Caco-2 (cell line): ENCODE data around the gene CRB1. TPM values are rescaled to one million over a fixed set of nuclear protein-coding genes. Genes with fewer than 3 reads are reported as not detected.

ENCODE experiments used
- BruUV-seq: library from RNA; stranded (reverse); fragments of 400-500 nt; replicated peaks from 2 replicates; lab custom pipeline; 2021; lab: Mats Ljungman, UMichigan
- CTCF ChIA-PET: fragments of 300-600 bp; sonication (Branson Sonifier 250); formaldehyde crosslinking; loops from one replicate; lab custom pipeline; 2022; ENCODE audit warnings: antibody characterized with exemption; lab: Charles Lee
- POLR2A ChIA-PET: fragments of 300-600 bp; sonication (Branson Sonifier 250); formaldehyde crosslinking; loops from one replicate; lab custom pipeline; 2022; ENCODE audit warnings: antibody characterized with exemption; lab: Charles Lee
- DNase-seq, 2 experiments: peaks; one replicate each; pipeline versions ENCODE4 v3.0.0 to v3.0.0-alpha.2; 2020 to 2022
- H3K27me3 ChIP-seq: replicated peaks from 2 replicates; pipeline ENCODE4 v1.6.0; 2011; ENCODE audit warnings: low read length; ENCODE audit not compliant: control insufficient read depth, insufficient read depth
- H3K36me3 ChIP-seq: 2 replicates; pipeline ENCODE4 v1.5.1; 2011; ENCODE audit warnings: low read length; ENCODE audit not compliant: control insufficient read depth, insufficient read depth
- H3K4me1 ChIP-seq: fragments of 250-450 bp; sonication (Bioruptor Pico); 2 replicates; pipeline ENCODE4 v1.5.1; 2020; ENCODE audit warnings: mild to moderate bottlenecking
- H3K4me3 ChIP-seq: 2 replicates; pipeline ENCODE4 v1.5.1; 2011; ENCODE audit warnings: low read depth, mild to moderate bottlenecking, control low read depth, low read length
- H3K9me3 ChIP-seq: fragments of 250-450 bp; sonication (Bioruptor Pico); 2 replicates; pipeline ENCODE4 v1.5.1; 2020; ENCODE audit warnings: mild to moderate bottlenecking, moderate library complexity
- H3K27ac Mint-ChIP-seq: one replicate; pipeline ENCODE4 v1.8.0; 2022; ENCODE audit warnings: mixed read lengths; ENCODE audit not compliant: unreplicated experiment
- H3K27me3 Mint-ChIP-seq: one replicate; pipeline ENCODE4 v1.8.0; 2022; ENCODE audit warnings: mixed read lengths; ENCODE audit not compliant: insufficient read depth, unreplicated experiment
- H3K36me3 Mint-ChIP-seq: one replicate; pipeline ENCODE4 v1.8.0; 2022; ENCODE audit warnings: mild to moderate bottlenecking, mixed read lengths; ENCODE audit not compliant: insufficient read depth, unreplicated experiment
- H3K4me1 Mint-ChIP-seq: one replicate; pipeline ENCODE4 v1.8.0; 2022; ENCODE audit warnings: low read depth, mixed read lengths; ENCODE audit not compliant: unreplicated experiment
- H3K4me3 Mint-ChIP-seq: one replicate; pipeline ENCODE4 v1.8.0; 2022; ENCODE audit warnings: mild to moderate bottlenecking, moderate library complexity, mixed read lengths; ENCODE audit not compliant: unreplicated experiment
- H3K9me3 Mint-ChIP-seq: one replicate; pipeline ENCODE4 v1.8.0; 2022; ENCODE audit warnings: mixed read lengths; ENCODE audit not compliant: unreplicated experiment
- intact Hi-C: fragments of 100-400 bp; cut with micrococcal nuclease; formaldehyde crosslinking; loops from one replicate; pipeline ENCODE4 v1.10.0; 2022; ENCODE audit not compliant: unreplicated experiment
- total RNA-seq: library from RNA; stranded (reverse); gene quantifications from 2 replicates; pipeline ENCODE4 v1.2.3, GENCODE V29; 2022
- TF ChIP-seq, protein P1 (sequence below), 2 experiments: fragments of 200-600 bp in 1 of 2; IDR thresholded peaks; 1 replicate in 1 of 2; 2 replicates in 1 of 2; pipeline versions ENCODE4 v1.5.1 to v1.8.0; 2011 to 2022; ENCODE audit warnings: antibody characterized with exemption in 1 of 2, control low read depth in 1 of 2, inconsistent platforms in 1 of 2, low read depth in 1 of 2, low read length in 1 of 2, mild to moderate bottlenecking in 1 of 2, moderate library complexity in 1 of 2; ENCODE audit not compliant: insufficient read depth in 1 of 2, severe bottlenecking in 1 of 2, unreplicated experiment in 1 of 2

The CRB1 gene
- total RNA-seq, 1 experiment from 2014 or later = not detected

DNA sequence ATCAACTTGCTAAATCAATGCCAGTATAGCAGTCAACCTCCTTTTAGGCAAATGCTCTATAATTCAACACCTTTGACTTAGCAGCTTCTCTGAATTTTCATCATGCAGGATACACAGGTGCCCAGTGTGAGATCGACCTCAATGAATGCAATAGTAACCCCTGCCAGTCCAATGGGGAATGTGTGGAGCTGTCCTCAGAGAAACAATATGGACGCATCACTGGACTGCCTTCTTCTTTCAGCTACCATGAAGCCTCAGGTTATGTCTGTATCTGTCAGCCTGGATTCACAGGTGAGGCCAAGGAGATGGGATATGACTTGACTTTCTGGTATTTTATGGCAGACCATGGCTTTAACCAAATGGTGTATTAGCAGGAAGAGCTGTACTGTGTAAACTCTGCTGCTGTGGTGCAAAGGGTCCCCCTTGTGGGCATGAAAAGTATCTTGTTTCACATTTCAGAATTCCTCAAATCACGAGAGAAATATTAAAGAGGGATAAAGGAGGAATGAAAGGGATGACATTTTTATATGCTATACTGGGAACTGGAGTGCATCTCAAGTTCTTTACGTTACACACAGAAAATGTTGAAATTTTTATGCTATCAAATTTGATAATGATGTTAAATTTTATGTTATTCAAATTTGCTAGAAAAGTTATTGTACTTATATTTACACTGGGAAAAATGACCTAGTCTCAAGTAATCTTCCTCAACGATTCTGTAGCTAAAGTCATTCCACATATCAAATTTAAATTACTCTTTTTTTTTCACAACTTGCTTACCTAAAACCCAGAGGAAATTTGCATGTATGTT lies 88.9 kb downstream of the CRB1 start:
- Mint-ChIP-seq H3K4me3 (no peak overlapping the region), H3K4me1 (no peaks in the 10 kb centered on the region), H3K36me3 (no peaks in the 10 kb centered on the region), H3K9me3 (no peaks in the 10 kb centered on the region), H3K27ac (no peak overlapping the region), H3K27me3 (no peaks in the 10 kb centered on the region)
- BruUV-seq = no TSS peak
- Histone ChIP-seq H3K27me3 (no peaks in the 10 kb centered on the region), H3K4me3 (no peak overlapping the region), H3K9me3 (no peaks in the 10 kb centered on the region), H3K36me3 (no peaks in the 10 kb centered on the region), H3K4me1 (no peaks in the 10 kb centered on the region)
- peak in 1 of 2 experiments; percentile 53 for DNase-seq
- ChIA-PET CTCF (interaction anchor here (0.6 to 1.4 kb wide), 3 partner anchors 21 to 508 kb away, joined by 3 to 15 read pairs (median 4); no protein-coding TSS in a partner anchor), POLR2A (no interaction called here)
- intact Hi-C loops = loop anchor here (1.0 to 2.0 kb wide), 5 partner anchors 30 to 634 kb away; no protein-coding TSS in a partner anchor
- TF ChIP-seq, protein P1, sequence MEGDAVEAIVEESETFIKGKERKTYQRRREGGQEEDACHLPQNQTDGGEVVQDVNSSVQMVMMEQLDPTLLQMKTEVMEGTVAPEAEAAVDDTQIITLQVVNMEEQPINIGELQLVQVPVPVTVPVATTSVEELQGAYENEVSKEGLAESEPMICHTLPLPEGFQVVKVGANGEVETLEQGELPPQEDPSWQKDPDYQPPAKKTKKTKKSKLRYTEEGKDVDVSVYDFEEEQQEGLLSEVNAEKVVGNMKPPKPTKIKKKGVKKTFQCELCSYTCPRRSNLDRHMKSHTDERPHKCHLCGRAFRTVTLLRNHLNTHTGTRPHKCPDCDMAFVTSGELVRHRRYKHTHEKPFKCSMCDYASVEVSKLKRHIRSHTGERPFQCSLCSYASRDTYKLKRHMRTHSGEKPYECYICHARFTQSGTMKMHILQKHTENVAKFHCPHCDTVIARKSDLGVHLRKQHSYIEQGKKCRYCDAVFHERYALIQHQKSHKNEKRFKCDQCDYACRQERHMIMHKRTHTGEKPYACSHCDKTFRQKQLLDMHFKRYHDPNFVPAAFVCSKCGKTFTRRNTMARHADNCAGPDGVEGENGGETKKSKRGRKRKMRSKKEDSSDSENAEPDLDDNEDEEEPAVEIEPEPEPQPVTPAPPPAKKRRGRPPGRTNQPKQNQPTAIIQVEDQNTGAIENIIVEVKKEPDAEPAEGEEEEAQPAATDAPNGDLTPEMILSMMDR (IDR thresholded peaks at IDR 0.05; ENCODE audit: insufficient read depth in 1 of 2, low read depth in 1 of 2, low read length in 1 of 2, severe bottlenecking in 1 of 2, unreplicated experiment in 1 of 2) = peak; percentile 59 to 71

DNA sequence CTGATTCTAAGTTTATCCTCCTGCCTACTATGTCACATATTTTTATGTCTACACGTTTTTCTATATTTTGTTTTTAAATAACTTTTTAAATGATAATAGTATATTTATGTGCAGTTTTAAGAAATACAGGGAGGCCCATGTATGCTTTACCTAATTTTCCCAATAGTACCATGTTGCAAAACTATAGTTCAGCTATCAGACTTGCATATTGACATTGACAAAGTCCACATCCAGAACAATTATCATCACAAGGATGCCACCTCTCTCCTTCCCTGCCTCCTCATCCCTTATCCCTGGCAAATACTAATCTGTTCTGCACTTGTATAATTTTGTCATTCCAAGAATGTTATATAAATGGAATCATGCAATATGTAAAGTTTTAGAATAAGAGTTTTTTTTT lies 90.9 kb downstream of the CRB1 start:
- Mint-ChIP-seq H3K9me3 (no peaks in the 10 kb centered on the region), H3K4me3 (no peak overlapping the region), H3K4me1 (no peaks in the 10 kb centered on the region), H3K27ac (no peak overlapping the region), H3K27me3 (peaks cover 3% of the 10 kb centered on the region), H3K36me3 (no peaks in the 10 kb centered on the region)
- CTCF ChIA-PET = no interaction called here
- intact Hi-C loops = no loop called here
- POLR2A ChIA-PET = no interaction called here
- TF ChIP-seq, protein P1 (IDR thresholded peaks at IDR 0.05; ENCODE audit: insufficient read depth in 1 of 2, low read depth in 1 of 2, low read length in 1 of 2, severe bottlenecking in 1 of 2, unreplicated experiment in 1 of 2) = no peak
- Histone ChIP-seq H3K4me3 (no peak overlapping the region), H3K4me1 (no peaks in the 10 kb centered on the region), H3K36me3 (no peaks in the 10 kb centered on the region), H3K27me3 (no peaks in the 10 kb centered on the region), H3K9me3 (no peaks in the 10 kb centered on the region)
- BruUV-seq = no TSS peak
- no peak for DNase-seq

DNA sequence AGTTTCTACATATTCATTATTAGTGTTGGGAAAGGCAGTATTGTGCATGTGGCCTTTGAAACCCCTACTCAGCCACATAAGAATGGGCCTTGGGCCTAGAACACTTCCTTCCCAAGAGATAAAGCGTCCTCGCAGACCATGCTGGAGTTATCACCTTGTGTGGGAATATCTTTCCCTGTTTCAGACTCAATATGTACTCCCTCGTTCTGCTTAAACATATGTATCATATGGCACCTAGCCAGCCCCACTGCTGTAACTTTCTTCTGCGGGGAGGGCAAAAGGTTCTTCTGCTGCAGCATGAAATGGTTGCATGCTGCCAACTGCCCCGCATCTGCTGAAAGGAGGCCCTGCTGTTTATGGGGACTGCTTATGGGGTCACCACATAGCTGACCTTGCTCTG lies 92.0 kb downstream of the CRB1 start:
- H3K27me3 Mint-ChIP-seq = peaks cover 3% of the 10 kb centered on the region
- H3K4me3 ChIP-seq = no peak overlapping the region
- H3K4me1 Mint-ChIP-seq = no peaks in the 10 kb centered on the region
- TF ChIP-seq, protein P1 (IDR thresholded peaks at IDR 0.05; ENCODE audit: insufficient read depth in 1 of 2, low read depth in 1 of 2, low read length in 1 of 2, severe bottlenecking in 1 of 2, unreplicated experiment in 1 of 2) = no peak
- intact Hi-C loops = no loop called here
- no peaks in the 10 kb centered on the region for H3K27me3 ChIP-seq
- no peaks in the 10 kb centered on the region for H3K9me3 ChIP-seq
- H3K36me3 ChIP-seq = no peaks in the 10 kb centered on the region
- H3K27ac Mint-ChIP-seq = no peak overlapping the region
- no peaks in the 10 kb centered on the region for H3K9me3 Mint-ChIP-seq
- POLR2A ChIA-PET = no interaction called here
- no peaks in the 10 kb centered on the region for H3K4me1 ChIP-seq
- no TSS peak for BruUV-seq
- no peak for DNase-seq
- no peak overlapping the region for H3K4me3 Mint-ChIP-seq
- CTCF ChIA-PET = no interaction called here
- no peaks in the 10 kb centered on the region for H3K36me3 Mint-ChIP-seq
